ENCODE measurements around the gene CTNNAL1.

The CTNNAL1 gene

DNA sequence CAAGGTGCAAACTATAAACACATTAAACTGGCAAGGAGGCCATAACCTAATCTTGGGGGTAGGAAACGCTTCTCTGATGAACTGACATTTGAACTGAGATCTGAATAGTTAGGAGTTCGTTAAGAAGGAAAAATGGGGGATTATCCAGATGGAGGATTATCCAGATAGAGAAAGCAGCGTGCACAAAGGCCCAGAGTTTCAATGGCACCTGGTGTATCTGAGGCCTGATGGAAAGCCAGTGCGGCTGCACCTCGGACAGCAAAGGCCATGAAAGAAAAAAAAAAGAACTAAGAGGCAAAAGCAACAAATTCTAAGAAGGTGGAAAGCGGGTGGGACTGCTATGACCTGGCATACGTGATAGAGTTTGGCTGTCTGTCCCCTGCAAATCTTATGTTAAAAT, 13.0 kb upstream of the CTNNAL1 start:
- DNase-seq (ENCODE audit: low read depth): no peak

DNA sequence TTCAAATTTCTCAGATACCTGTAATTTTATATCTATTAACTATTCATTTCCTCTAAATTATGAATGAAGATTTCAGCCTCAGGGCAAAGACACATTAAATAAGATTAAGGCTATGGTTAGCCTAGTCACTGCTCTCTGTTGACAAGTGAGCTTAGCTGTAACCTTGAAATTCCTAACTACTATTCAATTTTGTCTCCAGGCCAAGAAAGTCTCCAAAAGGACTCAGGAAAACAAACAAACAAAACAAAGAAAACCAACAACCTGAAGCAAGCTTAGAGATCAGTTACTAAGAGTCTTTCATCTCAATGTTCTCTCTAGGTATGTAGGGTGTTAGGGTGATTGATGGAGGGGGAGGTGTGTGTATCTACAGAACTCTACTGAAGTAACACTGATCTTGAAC, 9.6 kb upstream of the CTNNAL1 start:
- DNase-seq (ENCODE audit: low read depth): no peak

DNA sequence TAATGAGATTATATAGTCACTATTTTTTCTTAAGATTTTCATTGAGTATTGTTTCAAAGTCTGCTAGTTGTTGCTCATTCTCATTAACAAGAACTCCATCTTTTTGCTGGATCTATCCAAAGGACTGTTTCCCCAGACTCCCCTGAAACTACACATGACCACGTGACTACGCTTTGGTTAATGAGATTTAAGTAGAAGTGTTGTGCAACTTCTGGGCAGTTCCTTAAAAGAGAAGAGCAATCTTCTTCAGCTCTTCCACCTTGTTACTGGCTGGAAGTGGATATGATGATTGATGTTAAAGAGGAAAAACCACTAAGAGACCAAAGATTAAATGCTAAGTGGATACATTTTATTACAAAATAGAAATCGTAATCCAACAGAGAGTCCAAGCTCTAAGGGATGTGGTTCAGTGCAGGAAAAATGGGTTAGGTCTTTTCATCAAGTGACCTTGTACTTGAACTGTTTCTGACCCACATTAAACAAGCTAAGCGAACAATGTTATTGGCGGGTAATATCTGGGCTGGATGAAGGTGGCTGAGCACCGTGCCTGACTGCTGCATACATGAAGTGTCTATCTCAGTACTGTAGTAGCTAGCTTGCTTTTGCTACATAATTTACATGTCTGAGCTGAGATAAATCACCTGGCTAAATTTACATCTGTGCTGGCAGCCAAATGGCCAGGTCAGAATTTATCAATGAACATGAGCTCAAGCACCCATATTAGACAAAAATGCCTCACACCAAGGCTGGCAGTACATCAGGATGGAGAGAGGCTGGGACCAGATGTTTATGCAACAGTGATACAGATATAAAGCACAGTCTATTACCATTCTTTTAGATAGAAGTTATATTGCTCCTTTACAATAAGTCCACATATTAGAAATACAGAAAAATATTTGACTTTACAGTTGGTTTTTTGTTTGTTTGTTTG, 7.5 kb upstream of the CTNNAL1 start:
- no peak for DNase-seq (ENCODE audit: low read depth)

DNA sequence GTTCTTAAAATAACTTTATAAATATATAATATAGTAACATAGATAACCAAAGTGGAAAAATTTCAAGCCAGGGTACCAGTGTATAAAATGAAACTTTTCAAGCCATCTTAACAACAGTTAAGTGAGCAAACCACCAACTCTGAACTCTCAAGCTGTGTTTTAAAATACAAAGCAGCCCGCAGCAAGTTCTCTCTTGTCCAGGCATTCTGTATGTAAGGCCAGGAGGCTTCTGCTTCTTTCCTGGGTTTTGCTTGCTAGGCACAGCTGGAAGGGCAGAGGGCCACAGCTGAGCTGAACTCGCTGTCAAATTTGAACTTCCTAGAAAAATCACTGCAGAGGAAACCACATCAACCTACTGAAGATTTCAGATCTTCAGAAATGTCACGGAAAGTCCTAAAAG, 6.8 kb upstream of the CTNNAL1 start:
- no peak for DNase-seq (ENCODE audit: low read depth)

DNA sequence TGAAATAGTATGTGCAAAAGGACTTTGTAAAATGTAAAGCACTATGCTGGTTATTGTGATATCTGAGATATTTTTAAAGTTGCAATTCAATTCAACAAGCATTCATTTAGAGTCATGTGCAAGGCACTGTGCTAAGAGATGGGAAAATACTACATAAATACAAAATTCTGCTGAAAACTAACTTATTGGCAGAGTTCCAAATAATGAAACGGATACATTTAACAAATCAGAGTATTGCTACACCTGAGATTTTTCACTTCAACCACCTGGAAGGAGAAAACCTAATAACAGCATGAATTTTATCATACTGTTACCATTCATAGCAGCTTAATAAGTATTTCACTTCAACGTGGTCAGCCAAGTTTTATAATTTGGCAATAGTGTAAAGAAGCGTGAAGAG, 6.1 kb upstream of the CTNNAL1 start:
- no peak for DNase-seq (ENCODE audit: low read depth)

DNA sequence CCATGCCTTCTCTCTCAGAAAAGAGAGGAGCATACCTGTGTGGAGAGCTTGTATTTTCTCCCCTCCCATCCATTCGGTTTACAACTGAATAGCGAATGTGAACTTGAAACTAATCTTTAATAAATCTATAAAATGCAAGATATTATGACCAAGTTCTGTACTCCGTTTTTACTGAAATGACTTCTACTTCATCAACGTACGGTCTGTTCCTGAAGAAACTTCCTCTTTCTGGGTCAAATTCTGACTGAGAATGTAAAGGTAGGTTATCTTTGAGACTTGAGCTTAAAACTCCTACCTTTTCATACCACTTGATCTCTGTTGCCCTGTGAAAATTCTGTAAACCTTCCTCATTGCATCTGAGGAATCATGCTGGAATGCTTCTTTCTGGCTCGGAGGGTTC, 4.2 kb upstream of the CTNNAL1 start:
- DNase-seq (ENCODE audit: low read depth): no peak

DNA sequence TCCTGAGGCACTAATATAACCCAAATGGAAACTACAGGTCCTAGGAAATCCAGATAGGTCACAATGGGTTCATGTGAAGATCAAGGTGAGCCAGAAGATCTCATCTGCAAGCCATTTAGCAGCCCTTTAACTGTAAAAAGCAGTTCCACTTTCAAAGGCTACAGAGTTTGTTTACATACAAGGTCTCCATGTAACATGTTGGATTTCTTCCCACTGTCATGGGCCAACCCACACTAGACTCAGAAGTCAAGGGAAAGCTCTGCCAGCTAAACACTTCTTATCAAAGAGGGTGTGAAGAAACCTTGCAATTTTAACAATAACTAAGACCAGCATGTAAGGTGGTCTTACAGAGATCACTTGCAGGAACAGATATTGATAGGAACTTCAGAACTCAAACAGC, 3.8 kb upstream of the CTNNAL1 start:
- no peak for DNase-seq (ENCODE audit: low read depth)

DNA sequence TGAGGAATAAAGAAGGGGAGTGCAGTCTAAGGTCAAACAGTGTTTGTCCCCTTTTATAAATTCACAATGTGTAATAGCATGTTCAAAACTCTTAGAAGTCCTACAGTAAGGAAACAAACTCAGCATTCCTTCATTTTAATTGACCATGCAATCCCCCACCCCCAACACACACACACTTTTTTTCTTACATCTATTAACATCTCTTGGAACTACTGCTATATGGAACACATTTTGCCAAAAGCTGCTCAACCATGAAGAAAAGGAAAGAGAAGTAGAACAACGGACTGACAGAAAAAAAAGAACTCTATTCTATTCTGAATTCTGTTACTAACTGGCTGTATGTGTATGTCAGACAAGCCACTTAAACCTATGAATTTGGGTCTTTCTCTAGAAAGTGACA, 2.8 kb upstream of the CTNNAL1 start:
- DNase-seq (ENCODE audit: low read depth): no peak

DNA sequence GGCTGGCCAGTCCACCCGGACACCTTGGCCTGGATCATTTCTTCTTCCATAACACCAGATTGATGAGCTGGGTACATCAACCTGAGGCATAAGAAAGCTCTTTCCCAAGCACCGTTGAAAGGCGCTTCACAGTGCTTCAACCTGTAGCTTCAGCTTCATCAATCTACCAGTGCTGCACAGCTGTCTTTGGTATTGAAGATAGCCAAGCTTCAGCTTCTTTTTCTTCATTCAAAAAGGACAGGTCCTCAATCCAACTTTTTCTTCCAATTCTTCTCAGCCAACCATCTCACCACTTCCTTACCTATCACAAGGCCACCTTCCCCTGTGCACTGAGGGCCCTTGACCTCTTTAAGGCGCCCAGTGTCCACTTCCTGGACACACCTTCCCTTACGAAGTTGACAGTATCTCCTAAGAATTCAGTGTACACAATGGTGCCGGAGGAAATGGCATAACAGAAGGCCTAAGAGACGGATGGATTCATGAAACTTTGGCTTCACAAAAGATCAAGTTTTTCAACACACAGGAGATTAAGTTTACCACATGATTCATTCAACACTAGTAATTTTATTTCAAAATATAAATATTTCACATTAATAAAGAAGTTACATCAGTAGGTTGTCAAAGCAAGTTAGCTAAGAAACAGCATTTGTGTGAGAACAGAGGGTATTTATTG, 1.4 kb upstream of the CTNNAL1 start:
- DNase-seq (ENCODE audit: low read depth): no peak

DNA sequence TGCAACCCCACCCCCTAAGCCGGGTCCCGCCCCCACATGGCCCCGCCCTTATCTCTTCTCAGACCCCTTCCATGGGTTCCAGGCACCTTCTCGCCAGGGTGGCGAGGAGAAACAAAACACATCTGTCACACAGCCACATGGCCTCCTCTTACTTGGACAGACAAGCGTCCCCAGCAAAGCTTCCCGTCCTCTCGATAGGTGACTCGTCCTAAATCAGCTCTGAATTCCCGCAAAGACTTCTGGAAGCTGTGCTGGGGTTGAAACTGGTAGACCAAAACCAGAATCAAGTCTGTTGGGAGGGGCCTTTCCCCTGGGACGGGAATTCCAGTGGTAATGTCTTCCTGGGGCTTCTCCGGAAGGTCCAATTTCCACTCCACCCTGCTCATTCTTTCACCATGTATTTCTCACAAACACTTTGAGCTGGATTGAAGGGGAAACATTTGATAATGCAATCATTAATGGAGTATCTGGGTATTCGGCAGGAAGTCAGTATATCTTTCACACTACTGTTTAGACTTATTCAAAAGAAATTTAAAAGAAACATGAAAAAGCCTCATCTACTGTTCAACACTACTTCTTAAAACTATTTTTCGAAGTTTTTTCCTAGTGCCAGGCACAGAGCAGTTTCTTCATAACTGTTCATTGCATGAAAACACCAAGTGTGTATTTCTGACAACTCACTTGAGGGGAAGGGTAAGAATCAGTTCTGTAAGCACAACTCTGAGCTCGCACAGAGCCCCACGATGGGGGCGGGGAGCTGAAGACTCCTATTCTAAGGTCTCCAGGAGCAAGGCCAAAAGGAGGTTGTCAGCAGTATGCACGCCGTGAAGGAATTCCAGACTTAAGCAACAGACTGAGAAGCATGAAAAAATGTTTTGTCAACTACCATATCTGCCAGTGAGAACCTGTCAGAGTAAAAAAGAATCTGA, 644 bp upstream of the CTNNAL1 start:
- DNase-seq (ENCODE audit: low read depth): peak; percentile 51

DNA sequence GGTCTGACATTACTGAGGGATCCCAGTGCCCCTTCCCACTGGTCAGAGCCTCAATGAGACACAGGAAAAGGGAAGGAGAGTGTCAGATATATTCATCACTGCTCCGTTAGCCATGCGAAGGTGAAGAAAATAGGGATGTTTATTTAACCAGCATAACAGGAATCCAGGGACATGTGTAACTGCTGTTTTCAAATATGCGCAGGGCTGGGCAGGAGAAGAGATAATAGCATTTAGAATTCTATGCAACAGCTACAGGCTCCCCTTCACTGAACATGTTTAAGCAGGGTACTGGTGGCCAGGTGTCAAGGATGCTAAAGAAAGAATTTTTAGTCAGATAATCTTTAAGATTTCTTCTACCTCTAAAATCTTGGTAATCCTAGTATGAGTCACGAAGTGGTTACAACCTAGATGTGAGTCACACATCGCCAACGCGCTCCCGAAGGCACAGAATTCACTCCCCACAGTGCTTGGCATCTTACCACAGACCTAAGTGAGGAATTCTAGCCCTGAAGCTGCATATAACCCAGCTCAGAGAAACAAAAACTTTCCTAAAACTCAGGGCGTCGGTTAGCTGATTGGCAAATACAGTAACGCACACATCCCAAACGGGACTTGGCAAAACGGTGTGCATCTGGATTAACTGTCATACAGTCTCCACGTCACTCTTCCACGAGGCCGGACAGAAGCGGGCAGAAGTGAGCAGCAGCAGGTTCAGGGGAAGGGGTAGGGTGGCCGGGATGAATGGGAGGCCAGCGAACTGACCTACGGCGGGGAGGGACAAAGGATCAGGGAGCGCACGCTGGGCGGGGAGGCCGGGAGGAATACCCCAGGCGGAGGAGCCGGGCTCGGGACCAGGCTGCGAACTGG, 1.1 kb downstream of the CTNNAL1 start:
- peak; percentile 96 for DNase-seq (ENCODE audit: low read depth)

DNA sequence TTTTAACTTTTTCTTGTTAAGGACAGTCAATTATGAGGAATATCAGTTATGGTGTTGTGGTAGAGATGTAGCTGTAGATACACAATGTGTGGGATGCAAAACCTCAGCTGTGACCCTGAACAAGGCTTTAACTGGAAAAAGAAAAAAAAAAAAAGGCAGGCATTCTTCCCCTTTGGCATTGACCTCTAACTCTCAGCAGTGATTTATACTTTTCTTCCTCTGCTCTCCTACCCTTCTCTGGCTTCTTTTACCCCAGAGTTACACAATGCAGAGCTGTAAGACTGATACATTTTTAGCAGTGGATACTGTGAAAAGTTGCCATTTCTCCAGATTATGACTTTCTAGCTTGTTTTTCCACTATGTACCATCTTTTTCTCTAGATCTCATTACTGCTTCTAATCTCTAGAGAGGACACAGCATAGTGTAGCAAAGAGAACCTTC, 2.0 kb downstream of the CTNNAL1 start:
- DNase-seq (ENCODE audit: low read depth): no peak

DNA sequence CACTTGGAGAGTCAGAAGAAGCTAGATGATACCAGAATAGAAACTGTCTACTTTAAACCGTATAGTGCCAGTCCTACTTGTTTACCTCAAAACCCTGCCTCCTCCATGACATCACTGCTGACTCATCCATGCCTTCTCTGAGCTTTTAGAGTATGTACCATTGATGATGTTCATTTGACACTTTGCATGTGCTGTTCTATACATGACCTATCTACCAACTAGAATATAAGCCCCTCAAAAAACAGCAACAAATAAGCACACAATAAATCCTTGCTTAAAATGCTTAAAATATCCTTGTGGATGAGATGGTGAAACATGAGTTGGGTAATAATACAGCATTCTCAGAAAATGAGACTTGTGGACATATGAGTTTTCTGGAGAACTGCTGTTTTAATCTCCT, 2.6 kb downstream of the CTNNAL1 start:
- DNase-seq (ENCODE audit: low read depth): no peak

DNA sequence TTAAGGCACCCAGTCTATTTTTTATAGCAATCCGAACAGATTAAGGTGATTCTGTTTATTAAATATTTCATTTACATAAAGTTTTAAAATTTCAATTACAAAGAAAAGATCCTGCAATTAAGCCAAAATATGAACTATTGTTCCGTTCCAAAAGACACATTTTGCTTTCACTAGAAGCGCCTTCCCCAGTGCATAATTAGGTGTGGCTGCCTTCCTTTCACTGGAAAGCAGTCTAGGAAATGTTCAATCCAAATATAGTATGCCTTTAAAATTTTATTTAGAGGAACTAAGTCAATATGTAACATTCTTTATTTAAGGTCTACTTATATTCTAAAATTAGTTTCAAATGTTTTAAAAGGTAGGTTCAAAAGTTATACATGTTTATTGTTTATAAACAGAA, 7.6 kb downstream of the CTNNAL1 start:
- no peak for DNase-seq (ENCODE audit: low read depth)

DNA sequence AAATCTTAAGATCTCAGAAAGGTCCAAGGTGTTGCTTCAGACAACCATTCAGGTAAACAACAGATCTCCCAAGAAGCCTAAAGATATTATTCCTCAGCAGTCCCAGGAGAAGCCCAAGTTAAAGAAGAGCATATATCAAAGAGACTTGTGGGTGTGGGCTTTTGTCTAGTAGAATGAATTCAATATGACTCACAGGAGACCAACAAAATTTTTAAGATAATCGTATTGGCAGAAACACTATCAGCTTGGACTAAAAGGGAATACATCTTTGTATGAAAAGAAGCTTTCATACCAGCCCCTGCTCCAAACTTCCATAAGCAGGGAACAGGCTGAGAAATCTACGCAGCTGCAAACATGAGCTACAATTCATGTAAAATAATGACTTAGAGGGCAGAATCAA, 10.2 kb downstream of the CTNNAL1 start:
- DNase-seq (ENCODE audit: low read depth): no peak

DNA sequence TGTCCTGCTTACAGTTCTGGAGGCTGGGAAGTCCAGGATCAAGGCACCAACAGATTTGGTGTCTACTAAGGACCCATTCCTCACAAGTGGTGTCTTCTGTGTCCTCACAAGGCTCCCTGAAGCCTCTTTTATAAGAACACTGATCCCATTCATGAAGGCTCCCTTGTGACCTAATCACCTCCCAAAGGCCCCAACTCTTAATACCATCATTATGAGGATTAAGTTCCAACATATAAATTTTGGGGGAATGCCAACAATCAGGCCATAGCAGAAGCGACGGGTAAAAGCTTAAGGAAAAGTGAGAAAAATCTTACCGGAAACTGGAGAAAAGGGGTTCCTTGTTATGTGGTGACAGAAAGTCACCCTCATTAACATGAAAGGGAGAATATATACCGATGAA, 11.2 kb downstream of the CTNNAL1 start:
- no peak for DNase-seq (ENCODE audit: low read depth)

DNA sequence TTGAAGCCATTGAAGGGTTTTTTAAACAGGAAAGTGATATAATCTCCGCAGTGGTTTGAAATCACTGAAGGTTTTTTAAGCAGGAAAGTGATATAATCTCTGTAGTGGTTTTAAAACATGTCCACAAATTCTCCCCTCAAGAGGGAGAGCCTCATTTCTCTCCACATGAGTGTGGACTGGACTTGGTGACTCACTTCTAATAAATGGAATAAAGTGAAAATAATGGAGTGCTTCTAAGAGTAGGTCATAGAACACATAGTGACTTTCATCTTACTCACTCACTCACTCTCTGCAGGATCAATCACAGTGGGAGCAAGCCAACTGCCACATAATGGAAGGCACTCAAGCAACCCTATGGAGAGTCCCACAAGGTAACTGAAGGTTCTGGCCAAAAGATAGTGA, 12.0 kb downstream of the CTNNAL1 start:
- DNase-seq (ENCODE audit: low read depth): peak; percentile 85

DNA sequence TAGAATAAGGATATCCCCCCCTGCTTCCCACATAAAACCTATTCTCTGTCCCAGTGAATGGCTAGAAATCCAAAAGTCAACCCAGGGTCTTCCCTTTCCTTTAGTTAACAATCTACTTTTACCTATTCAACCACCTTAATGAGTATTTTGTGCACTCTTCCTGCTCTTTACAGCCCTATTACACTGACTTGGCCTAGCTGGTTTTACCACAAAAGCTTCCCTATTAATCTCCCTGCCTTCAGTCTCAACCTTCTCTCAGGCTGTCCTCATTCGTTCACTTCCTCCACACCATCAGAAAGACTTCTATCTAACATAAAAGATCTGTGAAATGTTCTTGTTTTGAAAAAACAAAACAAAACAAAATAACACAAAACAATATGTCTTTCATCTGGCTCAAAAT, 16.2 kb downstream of the CTNNAL1 start:
- no peak for DNase-seq (ENCODE audit: low read depth)

DNA sequence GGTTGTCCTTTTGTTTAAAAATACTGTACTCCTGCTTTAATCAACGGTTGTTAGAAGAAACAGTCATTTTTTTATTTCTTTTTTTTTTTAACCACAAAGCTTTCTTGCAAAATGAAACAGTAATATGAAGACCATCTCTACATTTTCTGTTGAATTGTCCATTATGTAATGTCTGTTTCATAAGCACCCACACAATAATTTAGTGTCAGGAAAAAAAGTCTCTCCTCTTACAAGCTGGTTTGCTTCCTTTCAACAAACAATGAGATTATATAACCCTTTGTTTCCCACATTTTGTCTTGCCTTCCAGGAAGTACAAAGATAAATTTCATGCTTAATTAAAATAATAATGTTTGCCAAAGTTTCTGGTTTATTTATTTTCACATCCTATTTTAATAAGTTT, 16.7 kb downstream of the CTNNAL1 start:
- no peak for DNase-seq (ENCODE audit: low read depth)

DNA sequence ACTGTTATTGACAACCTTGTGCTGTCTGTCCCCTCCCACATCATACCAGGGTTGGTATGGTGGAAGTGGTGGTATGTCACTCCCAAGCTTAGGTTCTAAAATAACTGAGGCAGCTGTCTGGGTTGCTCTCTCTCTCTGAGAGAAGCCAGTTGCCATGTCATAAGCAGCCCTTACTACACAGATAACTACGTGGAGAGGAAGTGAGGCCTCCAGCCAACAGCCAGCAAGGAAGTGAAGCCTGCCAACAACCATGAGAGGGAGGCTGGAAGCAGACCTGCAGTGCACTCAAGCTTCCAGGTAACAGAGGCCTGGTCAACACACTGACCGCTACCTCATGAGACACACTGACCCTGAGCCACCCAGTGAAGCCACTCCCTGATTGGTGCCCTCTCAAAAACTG, 18.6 kb downstream of the CTNNAL1 start:
- DNase-seq (ENCODE audit: low read depth): no peak

DNA sequence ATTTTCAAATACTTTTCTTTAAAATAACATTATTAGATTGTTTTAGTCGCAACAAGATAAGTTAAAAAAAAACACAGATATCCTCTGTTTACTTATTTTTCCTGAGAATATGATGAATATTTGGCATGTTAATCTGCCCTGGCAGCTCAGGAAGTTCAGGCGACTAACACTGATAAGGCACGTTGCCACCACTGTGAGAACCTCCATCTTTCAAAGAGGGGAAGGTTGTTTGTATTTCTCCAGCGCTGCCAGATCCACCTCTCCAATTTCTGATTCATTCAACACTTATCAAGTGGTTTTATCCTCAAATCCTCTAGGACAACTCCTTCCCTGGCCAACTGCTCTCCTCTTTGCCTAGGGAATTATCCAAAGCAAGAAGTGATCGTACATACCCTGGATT, 21.8 kb downstream of the CTNNAL1 start:
- DNase-seq (ENCODE audit: low read depth): no peak

DNA sequence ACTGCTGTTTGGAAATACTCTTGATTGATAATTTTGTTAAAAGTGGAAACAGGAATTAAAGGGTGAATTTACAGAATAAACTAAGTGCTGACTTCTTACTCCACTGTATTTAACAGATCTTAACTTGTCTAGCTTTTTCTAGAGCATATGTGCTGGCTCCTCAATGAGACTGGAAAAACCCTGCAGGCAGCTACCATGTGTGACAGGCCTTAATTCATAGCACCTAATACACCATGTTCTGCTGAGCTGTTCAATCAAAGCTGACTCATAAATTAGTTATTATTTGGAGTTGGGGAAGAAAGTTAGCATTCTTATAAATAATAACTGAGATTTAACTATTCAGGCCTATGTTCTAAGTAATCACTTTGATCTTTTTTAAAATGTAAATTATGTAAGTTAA, 29.4 kb downstream of the CTNNAL1 start:
- no peak for DNase-seq (ENCODE audit: low read depth)
